Stimulated activated CD4-positive, alpha-beta T cell treated with anti-CD3 and anti-CD28 coated beads, Interleukin-1b, Interleukin-23, amount 100 ng/mL, for 24 hours (primary cell): ENCODE results near the gene MAP1LC3B.
"Not testable (repeated sequence)": the region's sequence is repeated elsewhere in the genome, so short reads cannot be mapped to it uniquely, and the experiment has no call there.

Experiments used
- DNase-seq, 4 experiments: peaks; one replicate each; pipeline ENCODE4 v3.0.0-alpha.2; 2020; ENCODE audit warnings: low read depth in 4 of 4, low spot score in 1 of 4

MAP1LC3B gene

GRCh38 chr16:87360862-87361610, 31.1 kb upstream of the MAP1LC3B start:
- DNase-seq, result no peak

GRCh38 chr16:87361916-87362619, 30.1 kb upstream of the MAP1LC3B start:
- no peak for DNase-seq

GRCh38 chr16:87362828-87363559, 29.1 kb upstream of the MAP1LC3B start:
- DNase-seq, result not testable (repeated sequence)

- no peak for DNase-seq
Observed at GRCh38 chr16:87363771-87364455, 28.2 kb upstream of the MAP1LC3B start.

- DNase-seq, result no peak
Observed at GRCh38 chr16:87365021-87365713, 27.0 kb upstream of the MAP1LC3B start.

- no peak for DNase-seq
Observed at GRCh38 chr16:87366288-87366687, 25.8 kb upstream of the MAP1LC3B start.

- no peak for DNase-seq
Observed at GRCh38 chr16:87366930-87367329, 25.2 kb upstream of the MAP1LC3B start.

- no peak for DNase-seq
Observed at GRCh38 chr16:87367529-87367928, 24.6 kb upstream of the MAP1LC3B start.

- no peak for DNase-seq
Observed at GRCh38 chr16:87368029-87368770, 23.9 kb upstream of the MAP1LC3B start.

- no peak for DNase-seq
Observed at GRCh38 chr16:87369117-87369765, 22.9 kb upstream of the MAP1LC3B start.

GRCh38 chr16:87369796-87370719, 22.1 kb upstream of the MAP1LC3B start:
- DNase-seq, result no peak

GRCh38 chr16:87371261-87371866, 20.8 kb upstream of the MAP1LC3B start:
- no peak for DNase-seq

GRCh38 chr16:87372305-87372704, 19.8 kb upstream of the MAP1LC3B start:
- DNase-seq, result no peak

GRCh38 chr16:87374313-87374712, 17.8 kb upstream of the MAP1LC3B start:
- no peak for DNase-seq

- DNase-seq, result no peak
Observed at GRCh38 chr16:87375426-87376135, 16.6 kb upstream of the MAP1LC3B start.

- DNase-seq, result no peak
Observed at GRCh38 chr16:87376660-87377059, 15.5 kb upstream of the MAP1LC3B start.

GRCh38 chr16:87379312-87379752, 12.8 kb upstream of the MAP1LC3B start:
- not testable (repeated sequence) for DNase-seq
